A549 (cell line): ENCODE measurements around the gene PLBD2.

Experiments
- CTCF ChIP-seq: fragments of >200 bp; sonication (Bioruptor Twin); formaldehyde crosslinking; IDR thresholded peaks from 3 replicates; pipeline ENCODE4 v1.5.1; 2016
- E2F6 ChIP-seq: IDR thresholded peaks from 2 replicates; pipeline ENCODE4 v1.6.1; 2012; ENCODE audit warnings: low read depth, borderline replicate concordance
- ESRRA ChIP-seq: fragments of 150-350 bp; IDR thresholded peaks from 2 replicates; pipeline ENCODE4 v1.6.1; 2014; ENCODE audit warnings: mild to moderate bottlenecking, low read length, borderline replicate concordance
- KDM1A ChIP-seq: fragments of 200-600 bp; sonication (generic); IDR thresholded peaks from 2 replicates; pipeline ENCODE4 v1.6.1; 2016; ENCODE audit warnings: low read depth, mild to moderate bottlenecking
- MAZ ChIP-seq: fragments of 150-350 bp; IDR thresholded peaks from 2 replicates; pipeline ENCODE4 v1.6.1; 2014; ENCODE audit warnings: antibody characterized with exemption, low read depth, low read length, borderline replicate concordance
- MYC ChIP-seq: IDR thresholded peaks from 2 replicates; pipeline ENCODE4 v1.6.1; 2012; ENCODE audit warnings: mild to moderate bottlenecking, inconsistent platforms, low read length, improper control_type of control experiment, borderline replicate concordance
- POLR2A ChIP-seq: IDR thresholded peaks from 2 replicates; pipeline ENCODE4 v1.6.1; 2012; ENCODE audit warnings: mild to moderate bottlenecking, low read length

- TF ChIP-seq ESRRA (no peak), CTCF (no peak), MAZ (no peak), MYC (no peak), POLR2A (no peak), E2F6 (no peak), KDM1A (no peak)
Measured at GRCh38 chr12:113346353-113346752, 12.0 kb upstream of the PLBD2 start.
